Activated naive CD4-positive, alpha-beta T cell treated with anti-CD3 and anti-CD28 coated beads for 36 hours (primary cell): ENCODE results near the gene DXO. TPM values are rescaled to one million over a fixed set of nuclear protein-coding genes. Genes with fewer than 3 reads are reported as not detected.
"Not testable (repeated sequence)": the region's sequence is repeated elsewhere in the genome, so short reads cannot be mapped to it uniquely, and the experiment has no call there.

Experiments used
- CTCF ChIA-PET: fragments of 350-600 bp; sonication (Branson Sonifier 250); formaldehyde crosslinking; loops from one replicate; lab custom pipeline; 2021; ENCODE audit warnings: antibody characterized with exemption; lab: Charles Lee
- DNase-seq: peaks from one replicate; pipeline ENCODE4 v3.0.0-alpha.2; 2020
- H3K27ac Mint-ChIP-seq: one replicate; pipeline ENCODE4 v1.8.0; 2021; ENCODE audit warnings: mild to moderate bottlenecking, mixed read lengths
- H3K27me3 Mint-ChIP-seq: one replicate; pipeline ENCODE4 v1.8.0; 2021; ENCODE audit warnings: low read depth, mixed read lengths
- H3K36me3 Mint-ChIP-seq: one replicate; pipeline ENCODE4 v1.8.0; 2021; ENCODE audit warnings: low read depth, mixed read lengths
- H3K4me1 Mint-ChIP-seq: one replicate; pipeline ENCODE4 v1.8.0; 2021; ENCODE audit warnings: low read depth, mixed read lengths
- H3K4me3 Mint-ChIP-seq: one replicate; pipeline ENCODE4 v1.8.0; 2021; ENCODE audit warnings: mild to moderate bottlenecking, moderate library complexity, mixed read lengths
- H3K9me3 Mint-ChIP-seq: one replicate; pipeline ENCODE4 v1.8.0; 2021; ENCODE audit warnings: mixed read lengths
- intact Hi-C: fragments of 100-400 bp; cut with micrococcal nuclease; formaldehyde crosslinking; loops from one replicate; pipeline ENCODE4 v1.15.1; 2023
- total RNA-seq, 2 experiments: library from RNA; stranded (reverse); gene quantifications; one replicate each; pipeline ENCODE4 v1.2.3, GENCODE V29; 2021

DXO gene
- total RNA-seq, 2 experiments from 2014 or later: 12.5 to 13.0 TPM

GRCh38 chr6:31976065-31976464, 4.1 kb upstream of the DXO start:
- DNase-seq, H3K9me3 Mint-ChIP-seq, H3K4me3 Mint-ChIP-seq, H3K27me3 Mint-ChIP-seq, H3K36me3 Mint-ChIP-seq, intact Hi-C loops, H3K27ac Mint-ChIP-seq, CTCF ChIA-PET: not testable (repeated sequence)
- peaks cover 36% of the 10 kb centered on the region for H3K4me1 Mint-ChIP-seq

DNA sequence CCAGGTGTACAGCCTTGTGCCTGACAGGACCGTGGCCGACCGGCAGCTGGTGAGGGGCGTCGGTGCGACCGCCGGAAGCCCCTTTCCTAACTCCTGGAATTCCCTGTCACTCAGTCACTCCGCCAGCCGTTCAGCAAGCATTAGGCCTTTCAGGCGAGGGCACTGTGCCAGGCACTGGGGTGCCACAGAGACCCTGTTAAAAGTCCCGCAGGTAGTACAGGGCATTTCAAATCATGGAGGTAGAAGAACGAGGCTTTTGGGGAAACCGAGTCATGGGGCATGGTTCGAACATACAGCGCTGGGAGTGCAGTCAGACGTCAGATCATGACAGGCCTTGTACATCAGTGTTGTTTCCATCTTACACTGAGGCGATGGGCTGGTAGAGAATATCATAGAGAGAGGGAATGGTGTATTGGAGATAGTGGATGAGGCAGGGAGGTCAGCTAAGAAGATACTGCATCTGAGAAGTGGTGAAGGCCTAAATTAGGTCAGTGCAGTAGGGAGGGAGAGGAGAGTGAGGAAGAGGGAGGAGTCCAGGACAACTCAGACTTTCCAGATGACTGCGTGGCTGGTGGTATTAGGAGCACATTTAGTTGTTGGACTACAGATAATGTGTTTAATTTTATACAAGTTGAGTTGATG, 892 bp upstream of the DXO start:
- Mint-ChIP-seq H3K9me3 (no peaks in the 10 kb centered on the region), H3K36me3 (peaks cover 17% of the 10 kb centered on the region), H3K4me3 (peak overlapping the region; percentile 98), H3K4me1 (peaks cover 41% of the 10 kb centered on the region), H3K27ac (peak overlapping the region; percentile 100), H3K27me3 (no peaks in the 10 kb centered on the region)
- CTCF ChIA-PET: interaction anchor here (1.4 kb wide), 2 partner anchors 16 to 21 kb away, joined by 3 to 9 read pairs; no protein-coding TSS in a partner anchor
- DNase-seq: peak; percentile 46
- intact Hi-C loops: loop anchor here (1.0 kb wide), 1 partner anchor 14 kb away; the partner anchor contains the start of gene SKIC2

DNA sequence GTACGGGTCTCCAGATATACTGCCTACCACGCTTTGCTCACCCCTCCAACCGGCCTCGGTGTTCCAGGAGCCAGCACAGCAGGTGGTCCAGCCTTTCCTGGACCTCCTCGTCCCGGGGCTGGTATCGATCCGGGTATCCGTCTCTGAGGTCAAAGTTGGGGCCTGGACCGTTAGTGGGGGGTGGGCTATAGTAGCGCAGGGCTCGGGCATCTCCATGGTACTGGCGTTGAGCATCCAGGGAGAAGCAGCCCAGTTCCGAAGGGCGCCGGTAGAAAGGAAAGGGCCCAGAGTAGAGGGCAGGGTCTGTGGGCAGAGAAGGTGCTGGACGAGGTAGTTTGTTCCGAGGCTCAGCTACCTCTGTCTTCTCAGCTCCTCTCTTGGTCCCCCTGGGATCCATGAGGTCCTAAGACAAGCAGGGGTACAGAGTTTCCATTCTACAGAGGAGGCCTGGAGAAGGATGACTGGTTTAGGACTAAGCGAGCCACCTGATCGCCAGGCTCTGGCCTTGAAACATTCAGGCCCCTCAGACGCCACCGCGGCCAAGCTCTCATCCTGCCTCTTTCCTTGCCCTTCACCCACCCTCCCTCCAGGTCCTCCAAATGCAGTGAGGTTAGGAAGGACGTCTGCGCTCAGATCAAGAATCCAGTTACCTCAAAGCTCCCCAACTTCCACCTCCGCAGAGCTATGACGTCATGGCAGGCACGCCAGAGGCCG, 502 bp downstream of the DXO start:
- intact Hi-C loops: no loop called here
- DNase-seq: no peak
- Mint-ChIP-seq H3K27me3 (no peaks in the 10 kb centered on the region), H3K4me3 (peak overlapping the region; percentile 98), H3K4me1 (peaks cover 41% of the 10 kb centered on the region), H3K27ac (peak overlapping the region; percentile 100), H3K36me3 (peaks cover 29% of the 10 kb centered on the region), H3K9me3 (no peaks in the 10 kb centered on the region)
- CTCF ChIA-PET: interaction anchor here (1.4 kb wide), 2 partner anchors 14 to 20 kb away, joined by 3 to 9 read pairs; no protein-coding TSS in a partner anchor

DNA sequence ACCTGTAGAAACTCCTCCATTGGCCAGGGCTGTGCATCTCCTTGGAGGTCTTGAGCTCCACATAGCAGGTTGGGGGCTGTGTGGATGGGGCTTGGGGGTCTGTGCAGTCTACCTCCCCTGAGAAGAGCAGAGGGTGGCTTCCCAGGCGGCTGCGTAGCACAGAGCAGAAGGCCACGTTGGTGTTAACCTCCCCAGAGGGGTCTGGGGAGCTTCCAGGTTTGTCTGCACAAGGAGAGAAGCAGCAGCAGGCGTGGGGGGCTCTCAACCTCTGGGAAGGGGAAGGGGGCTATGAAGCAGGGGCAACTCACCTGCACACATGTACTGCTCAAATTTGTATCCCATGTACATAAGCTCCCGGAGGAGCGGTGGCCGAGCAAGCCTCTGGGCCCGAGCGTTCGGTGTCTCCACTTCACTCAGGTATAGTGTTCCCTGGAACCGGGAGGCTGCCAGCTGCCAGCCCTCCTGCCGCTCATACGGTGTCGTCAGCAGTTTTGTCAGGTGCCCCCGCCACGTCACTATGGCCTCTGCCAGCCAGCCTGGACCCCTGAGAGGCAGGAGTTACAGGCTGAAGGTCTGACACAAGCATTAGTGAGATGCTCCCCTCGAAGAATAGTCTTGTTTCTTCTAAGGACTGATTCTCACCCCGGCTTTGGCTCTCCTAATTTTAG, 1.2 kb downstream of the DXO start:
- Mint-ChIP-seq H3K36me3 (peaks cover 30% of the 10 kb centered on the region), H3K4me3 (peak overlapping the region; percentile 98), H3K27me3 (no peaks in the 10 kb centered on the region), H3K27ac (peak overlapping the region; percentile 100), H3K4me1 (peaks cover 41% of the 10 kb centered on the region), H3K9me3 (no peaks in the 10 kb centered on the region)
- CTCF ChIA-PET: interaction anchor here (0.9 kb wide), 2 partner anchors 13 to 20 kb away, joined by 3 read pairs; no protein-coding TSS in a partner anchor
- intact Hi-C loops: no loop called here
- DNase-seq: no peak

GRCh38 chr6:31969712-31970603, 2.0 kb downstream of the DXO start:
- Mint-ChIP-seq H3K9me3 (no peaks in the 10 kb centered on the region), H3K4me3 (peak overlapping the region; percentile 98), H3K27me3 (no peaks in the 10 kb centered on the region), H3K27ac (peak overlapping the region; percentile 77), H3K36me3 (peaks cover 32% of the 10 kb centered on the region), H3K4me1 (peaks cover 41% of the 10 kb centered on the region)
- CTCF ChIA-PET: interaction anchor here (0.9 kb wide), 2 partner anchors 12 to 19 kb away, joined by 3 read pairs; no protein-coding TSS in a partner anchor
- intact Hi-C loops: no loop called here
- DNase-seq: no peak

GRCh38 chr6:31968791-31969711, 2.9 kb downstream of the DXO start:
- intact Hi-C loops: no loop called here
- H3K9me3 Mint-ChIP-seq: no peaks in the 10 kb centered on the region
- H3K27me3 Mint-ChIP-seq: no peaks in the 10 kb centered on the region
- H3K27ac Mint-ChIP-seq: peak overlapping the region; percentile 77
- DNase-seq: no peak
- H3K36me3 Mint-ChIP-seq: peaks cover 32% of the 10 kb centered on the region
- CTCF ChIA-PET: no interaction called here
- H3K4me1 Mint-ChIP-seq: peaks cover 39% of the 10 kb centered on the region
- H3K4me3 Mint-ChIP-seq: no peak overlapping the region

GRCh38 chr6:31968326-31968725, 3.6 kb downstream of the DXO start:
- Mint-ChIP-seq H3K27me3 (no peaks in the 10 kb centered on the region), H3K4me1 (peaks cover 32% of the 10 kb centered on the region), H3K27ac (no peak overlapping the region), H3K36me3 (peaks cover 37% of the 10 kb centered on the region), H3K4me3 (no peak overlapping the region), H3K9me3 (no peaks in the 10 kb centered on the region)
- intact Hi-C loops: no loop called here
- no peak for DNase-seq
- CTCF ChIA-PET: no interaction called here

- peaks cover 41% of the 10 kb centered on the region for H3K36me3 Mint-ChIP-seq
- H3K4me1 Mint-ChIP-seq: peaks cover 28% of the 10 kb centered on the region
- H3K27ac Mint-ChIP-seq: peak overlapping the region; percentile 63
- no peak overlapping the region for H3K4me3 Mint-ChIP-seq
- intact Hi-C loops: no loop called here
- no peaks in the 10 kb centered on the region for H3K9me3 Mint-ChIP-seq
- CTCF ChIA-PET: no interaction called here
- DNase-seq: no peak
- no peaks in the 10 kb centered on the region for H3K27me3 Mint-ChIP-seq
Observed at GRCh38 chr6:31967926-31968320, 4.0 kb downstream of the DXO start.

DNA sequence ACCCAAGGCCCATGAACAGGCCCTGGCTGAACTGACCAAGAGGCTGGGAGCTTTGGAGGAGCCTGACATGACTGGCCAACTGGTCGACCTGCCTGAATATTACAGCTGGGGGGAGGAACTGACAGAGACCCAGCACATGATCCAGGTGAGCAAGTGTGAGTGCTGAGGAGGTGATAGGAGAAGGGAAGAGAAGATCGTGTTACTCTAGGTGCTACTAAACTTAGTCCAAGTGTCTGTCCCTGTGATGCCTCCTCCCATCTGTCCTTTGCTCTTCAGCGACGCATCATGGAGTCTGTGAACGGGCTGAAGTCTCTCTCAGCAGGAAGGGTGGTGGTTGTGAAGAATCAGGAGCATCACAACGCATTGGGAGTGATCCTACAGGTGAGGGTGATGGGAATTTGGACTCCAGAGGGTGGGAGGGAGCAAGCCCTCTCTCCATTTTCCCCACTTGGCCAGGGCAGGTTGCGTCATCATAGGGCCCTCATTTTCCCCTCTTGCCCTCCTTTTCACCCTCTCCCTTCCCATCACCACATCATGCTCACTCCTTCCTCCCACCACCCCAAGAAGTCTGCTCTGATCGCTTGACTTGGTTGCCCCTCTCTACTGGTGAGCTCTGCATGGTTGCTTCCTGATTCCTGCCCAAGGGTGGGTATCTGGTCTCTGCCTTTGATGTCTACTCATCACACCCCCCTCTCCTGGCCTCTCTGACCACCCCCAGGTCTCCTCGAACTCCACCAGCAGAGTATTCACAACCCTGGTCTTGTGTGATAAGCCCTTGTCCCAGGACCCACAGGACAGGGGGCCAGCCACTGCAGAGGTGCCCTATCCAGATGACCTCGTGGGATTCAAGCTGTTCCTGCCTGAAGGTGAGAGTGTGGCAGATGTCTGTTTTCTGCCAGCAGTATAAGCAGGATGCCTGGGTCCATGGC, 4.7 kb downstream of the DXO start:
- Mint-ChIP-seq H3K27me3 (no peaks in the 10 kb centered on the region), H3K27ac (peak overlapping the region; percentile 63), H3K4me1 (peaks cover 24% of the 10 kb centered on the region), H3K4me3 (no peak overlapping the region), H3K36me3 (peaks cover 41% of the 10 kb centered on the region), H3K9me3 (no peaks in the 10 kb centered on the region)
- intact Hi-C loops: no loop called here
- CTCF ChIA-PET: no interaction called here
- DNase-seq: no peak

GRCh38 chr6:31966506-31966905, 5.4 kb downstream of the DXO start:
- peaks cover 45% of the 10 kb centered on the region for H3K36me3 Mint-ChIP-seq

More at GRCh38 chr6:31966506-31966905, 5.4 kb downstream of the DXO start:
- H3K27me3 Mint-ChIP-seq: no peaks in the 10 kb centered on the region
- CTCF ChIA-PET: no interaction called here
- intact Hi-C loops: no loop called here
- DNase-seq: no peak
- peaks cover 29% of the 10 kb centered on the region for H3K4me1 Mint-ChIP-seq
- H3K27ac Mint-ChIP-seq: no peak overlapping the region
- no peaks in the 10 kb centered on the region for H3K9me3 Mint-ChIP-seq
- no peak overlapping the region for H3K4me3 Mint-ChIP-seq
